Loucy (cell line): ENCODE measurements around the gene ADAMTS19.

ENCODE experiments used
- H2AFZ ChIP-seq: fragments of 200-600 bp; sonication (generic); 2 replicates; pipeline ENCODE4 v1.6.0; 2016; ENCODE audit warnings: antibody characterized with exemption, mild to moderate bottlenecking, low read length, moderate library complexity
- H3F3A ChIP-seq: fragments of 200-600 bp; 2 replicates; pipeline ENCODE4 v1.6.0; 2016; ENCODE audit warnings: antibody characterized with exemption, low read depth, mild to moderate bottlenecking
- H3K27me3 ChIP-seq: fragments of 200-600 bp; sonication (generic); 2 replicates; pipeline ENCODE4 v1.6.1; 2014; ENCODE audit warnings: low read length, mild to moderate bottlenecking; ENCODE audit not compliant: insufficient read depth, poor library complexity, severe bottlenecking
- H3K36me3 ChIP-seq: fragments of 200-600 bp; sonication (generic); 2 replicates; pipeline ENCODE4 v1.6.1; 2016; ENCODE audit warnings: low read length; ENCODE audit not compliant: insufficient read depth
- H3K4me1 ChIP-seq: fragments of 200-600 bp; sonication (generic); 2 replicates; pipeline ENCODE4 v1.5.1; 2014; ENCODE audit warnings: low read length, mild to moderate bottlenecking; ENCODE audit not compliant: insufficient read depth, poor library complexity, severe bottlenecking
- H3K4me2 ChIP-seq: fragments of 200-600 bp; sonication (generic); 2 replicates; pipeline ENCODE4 v1.6.0; 2014; ENCODE audit warnings: antibody characterized with exemption, low read length, low read depth, mild to moderate bottlenecking; ENCODE audit not compliant: poor library complexity, severe bottlenecking
- H3K4me3 ChIP-seq: fragments of 200-600 bp; sonication (generic); 2 replicates; pipeline ENCODE4 v1.5.1; 2014; ENCODE audit warnings: low read length, mild to moderate bottlenecking, mixed read lengths; ENCODE audit not compliant: poor library complexity, severe bottlenecking
- H3K79me2 ChIP-seq: fragments of 200-600 bp; sonication (generic); 2 replicates; pipeline ENCODE4 v1.6.1; 2014; ENCODE audit warnings: low read length; ENCODE audit not compliant: insufficient read depth
- H3K9ac ChIP-seq: fragments of 200-600 bp; sonication (generic); 2 replicates; pipeline ENCODE4 v1.6.0; 2014; ENCODE audit warnings: mild to moderate bottlenecking, low read depth, low read length, moderate library complexity; ENCODE audit not compliant: poor library complexity, severe bottlenecking
- H3K9me2 ChIP-seq: fragments of 200-600 bp; sonication (generic); replicated peaks from 2 replicates; pipeline ENCODE4 v1.6.1; 2016; ENCODE audit warnings: low read depth, low read length, mixed read lengths
- H3K9me3 ChIP-seq: fragments of 200-600 bp; sonication (generic); 2 replicates; pipeline ENCODE4 v1.6.1; 2014; ENCODE audit warnings: mild to moderate bottlenecking, antibody characterized with exemption, low read length, low read depth; ENCODE audit not compliant: insufficient read depth
- H4K20me1 ChIP-seq: fragments of 200-600 bp; sonication (generic); 2 replicates; pipeline ENCODE4 v1.6.0; 2014; ENCODE audit warnings: antibody characterized with exemption, low read length, mild to moderate bottlenecking; ENCODE audit not compliant: insufficient read depth, poor library complexity, severe bottlenecking
- CTCF ChIP-seq: fragments of 200-600 bp; sonication (generic); conservative IDR thresholded peaks from 2 replicates; pipeline ENCODE4 v1.5.1; 2014; ENCODE audit warnings: mild to moderate bottlenecking, antibody characterized with exemption, low read length
- EZH2phosphoT487 ChIP-seq: fragments of 200-600 bp; IDR thresholded peaks from 2 replicates; pipeline ENCODE4 v1.6.1; 2018; ENCODE audit warnings: antibody characterized with exemption, mild to moderate bottlenecking, moderate library complexity, borderline replicate concordance

Gene ADAMTS19

GRCh38 chr5:129670957-129671500 is 210.9 kb downstream of the ADAMTS19 start:
- H3K9me2 ChIP-seq = no peaks in the 10 kb centered on the region
- no peaks in the 10 kb centered on the region for H3K79me2 ChIP-seq
- no peak overlapping the region for H3K4me2 ChIP-seq
- H3F3A ChIP-seq = no peaks in the 10 kb centered on the region
- no peak overlapping the region for H3K4me3 ChIP-seq
- no peaks in the 10 kb centered on the region for H3K9me3 ChIP-seq
- no peaks in the 10 kb centered on the region for H3K36me3 ChIP-seq
- no peak overlapping the region for H3K9ac ChIP-seq
- H4K20me1 ChIP-seq = no peaks in the 10 kb centered on the region
- TF ChIP-seq EZH2phosphoT487 (no peak), CTCF (no peak)
- no peak overlapping the region for H2AFZ ChIP-seq
- no peaks in the 10 kb centered on the region for H3K4me1 ChIP-seq
- H3K27me3 ChIP-seq = no peaks in the 10 kb centered on the region

GRCh38 chr5:129672006-129672405 is 211.9 kb downstream of the ADAMTS19 start:
- TF ChIP-seq EZH2phosphoT487 (no peak), CTCF (no peak)
- Histone ChIP-seq H3K79me2 (no peaks in the 10 kb centered on the region), H3K36me3 (no peaks in the 10 kb centered on the region), H3F3A (no peaks in the 10 kb centered on the region), H3K4me3 (no peak overlapping the region), H2AFZ (no peak overlapping the region), H3K9me3 (no peaks in the 10 kb centered on the region), H4K20me1 (no peaks in the 10 kb centered on the region), H3K9ac (no peak overlapping the region), H3K4me1 (no peaks in the 10 kb centered on the region), H3K4me2 (no peak overlapping the region), H3K27me3 (no peaks in the 10 kb centered on the region), H3K9me2 (no peaks in the 10 kb centered on the region)

GRCh38 chr5:129679671-129680070 is 219.6 kb downstream of the ADAMTS19 start:
- TF ChIP-seq EZH2phosphoT487 (no peak), CTCF (no peak)
- Histone ChIP-seq H4K20me1 (no peaks in the 10 kb centered on the region), H3K27me3 (no peaks in the 10 kb centered on the region), H3F3A (no peaks in the 10 kb centered on the region), H2AFZ (no peak overlapping the region), H3K4me1 (no peaks in the 10 kb centered on the region), H3K9ac (no peak overlapping the region), H3K4me2 (no peak overlapping the region), H3K36me3 (no peaks in the 10 kb centered on the region), H3K9me2 (no peaks in the 10 kb centered on the region), H3K79me2 (no peaks in the 10 kb centered on the region), H3K4me3 (no peak overlapping the region), H3K9me3 (no peaks in the 10 kb centered on the region)
